ENCODE data around the gene NTSR2. TPM values are rescaled to one million over a fixed set of nuclear protein-coding genes. Genes with fewer than 3 reads are reported as not detected.

Gene NTSR2
- total RNA-seq, 6 experiments from 2014 or later = not detected

GRCh38 chr2:11705063-11705462 is 35.1 kb upstream of the NTSR2 start:
- peaks cover 12% of the 10 kb centered on the region for H3K9me3 Mint-ChIP-seq
- peaks cover 12% of the 10 kb centered on the region for H3K4me1 Mint-ChIP-seq (ENCODE audit: low read depth)
- no peak overlapping the region for H3K4me3 Mint-ChIP-seq
- no peak overlapping the region for H3K27ac Mint-ChIP-seq
- H3K27me3 Mint-ChIP-seq (ENCODE audit: insufficient read depth) = no peaks in the 10 kb centered on the region; the same call in none of the 2 replicates
- no peak for DNase-seq
- no peak for TF ChIP-seq CTCF (IDR thresholded peaks at IDR 0.05)
- peaks cover 10% of the 10 kb centered on the region; the same call in 1 of the 2 replicates for H3K36me3 Mint-ChIP-seq (ENCODE audit: low read depth)

GRCh38 chr2:11703700-11704099 is 33.7 kb upstream of the NTSR2 start:
- H3K27ac Mint-ChIP-seq = peak overlapping the region; percentile 72
- peaks cover 12% of the 10 kb centered on the region for H3K9me3 Mint-ChIP-seq
- H3K4me1 Mint-ChIP-seq (ENCODE audit: low read depth) = peaks cover 12% of the 10 kb centered on the region
- no peaks in the 10 kb centered on the region; the same call in none of the 2 replicates for H3K27me3 Mint-ChIP-seq (ENCODE audit: insufficient read depth)
- peaks cover 10% of the 10 kb centered on the region; the same call in 1 of the 2 replicates for H3K36me3 Mint-ChIP-seq (ENCODE audit: low read depth)
- peak; percentile 68 for DNase-seq
- no peak for TF ChIP-seq CTCF (IDR thresholded peaks at IDR 0.05)
- H3K4me3 Mint-ChIP-seq = peak overlapping the region; percentile 3; the same call in 1 of the 2 replicates

- Mint-ChIP-seq H3K4me1 (ENCODE audit: low read depth) (peaks cover 20% of the 10 kb centered on the region), H3K27ac (no peak overlapping the region), H3K4me3 (no peak overlapping the region), H3K27me3 (ENCODE audit: insufficient read depth) (no peaks in the 10 kb centered on the region; the same call in none of the 2 replicates), H3K36me3 (ENCODE audit: low read depth) (peaks cover 10% of the 10 kb centered on the region; the same call in 1 of the 2 replicates), H3K9me3 (peaks cover 12% of the 10 kb centered on the region)
- DNase-seq = no peak
- TF ChIP-seq CTCF (IDR thresholded peaks at IDR 0.05) = no peak
Observed at GRCh38 chr2:11702946-11703345, 33.0 kb upstream of the NTSR2 start.

GRCh38 chr2:11701751-11702301 is 31.8 kb upstream of the NTSR2 start:
- DNase-seq = no peak
- no peak overlapping the region for H3K27ac Mint-ChIP-seq
- peaks cover 12% of the 10 kb centered on the region for H3K9me3 Mint-ChIP-seq
- peaks cover 10% of the 10 kb centered on the region; the same call in 1 of the 2 replicates for H3K36me3 Mint-ChIP-seq (ENCODE audit: low read depth)
- peaks cover 25% of the 10 kb centered on the region for H3K4me1 Mint-ChIP-seq (ENCODE audit: low read depth)
- no peaks in the 10 kb centered on the region; the same call in none of the 2 replicates for H3K27me3 Mint-ChIP-seq (ENCODE audit: insufficient read depth)
- no peak overlapping the region for H3K4me3 Mint-ChIP-seq
- TF ChIP-seq CTCF (IDR thresholded peaks at IDR 0.05) = no peak

GRCh38 chr2:11701206-11701605 is 31.2 kb upstream of the NTSR2 start:
- Mint-ChIP-seq H3K27ac (no peak overlapping the region), H3K4me3 (no peak overlapping the region), H3K36me3 (ENCODE audit: low read depth) (peaks cover 8% of the 10 kb centered on the region; the same call in 1 of the 2 replicates), H3K9me3 (peaks cover 10% of the 10 kb centered on the region), H3K4me1 (ENCODE audit: low read depth) (peaks cover 31% of the 10 kb centered on the region), H3K27me3 (ENCODE audit: insufficient read depth) (no peaks in the 10 kb centered on the region; the same call in none of the 2 replicates)
- no peak for DNase-seq
- no peak for TF ChIP-seq CTCF (IDR thresholded peaks at IDR 0.05)

Measured in HFFc6 (cell line).